IMR-90 (cell line): ENCODE measurements around the gene TBCK. TPM values are rescaled to one million over a fixed set of nuclear protein-coding genes. Genes with fewer than 3 reads are reported as not detected.

Experiments
- ATAC-seq: fragments of 200-7000 bp; cut with Tn5 transposase; 2 replicates; pipeline ENCODE4 v1.9.1; 2020; ENCODE audit warnings: low read depth, mild to moderate bottlenecking, moderate library complexity
- BruUV-seq: library from RNA; stranded (reverse); fragments of 400-500 nt; replicated peaks from 2 replicates; lab custom pipeline; 2021; lab: Mats Ljungman, UMichigan
- CTCF ChIA-PET: fragments of 300-600 bp; formaldehyde crosslinking; extraction: SDS; loops from one replicate; lab custom pipeline; 2021; ENCODE audit warnings: antibody characterized with exemption; lab: Yijun Ruan, JAX
- POLR2A ChIA-PET: fragments of 300-600 bp; sonication (Branson Sonifier 250); formaldehyde crosslinking; loops from one replicate; lab custom pipeline; 2022; ENCODE audit warnings: antibody characterized with exemption; ENCODE audit not compliant: unreplicated experiment; lab: Charles Lee
- DNase-seq: peaks from one replicate; pipeline ENCODE4 v3.0.0; 2013
- H2AFZ ChIP-seq: replicated peaks from 2 replicates; pipeline ENCODE3; 2013; ENCODE audit warnings: low read length, mild to moderate bottlenecking; ENCODE audit not compliant: poor library complexity
- H2AK5ac ChIP-seq: 2 replicates; pipeline ENCODE4 v1.6.1; 2013; ENCODE audit warnings: low read depth, low read length, inconsistent platforms
- H2AK9ac ChIP-seq: replicated peaks from 2 replicates; pipeline ENCODE3; 2013; ENCODE audit warnings: mild to moderate bottlenecking, low read depth, low read length, moderate library complexity; ENCODE audit not compliant: poor library complexity
- H2BK120ac ChIP-seq: 2 replicates; pipeline ENCODE4 v1.6.1; 2013; ENCODE audit warnings: low read depth, low read length, inconsistent platforms
- H2BK15ac ChIP-seq: 3 replicates; pipeline ENCODE4 v1.6.1; 2013; ENCODE audit warnings: low read depth, low read length, inconsistent platforms
- H2BK20ac ChIP-seq: 2 replicates; pipeline ENCODE4 v1.6.1; 2013; ENCODE audit warnings: low read depth, mild to moderate bottlenecking, inconsistent platforms, low read length, moderate library complexity
- H2BK5ac ChIP-seq: 2 replicates; pipeline ENCODE4 v1.6.1; 2013; ENCODE audit warnings: mild to moderate bottlenecking, low read depth, low read length, inconsistent platforms; ENCODE audit not compliant: poor library complexity, severe bottlenecking
- H3K14ac ChIP-seq: replicated peaks from 2 replicates; pipeline ENCODE4 v1.6.1; 2013; ENCODE audit warnings: low read depth, low read length, inconsistent platforms
- H3K18ac ChIP-seq: 2 replicates; pipeline ENCODE4 v1.6.1; 2013; ENCODE audit warnings: low read depth, low read length, control low read depth
- H3K23ac ChIP-seq: 2 replicates; pipeline ENCODE4 v1.6.1; 2013; ENCODE audit warnings: low read depth, low read length, inconsistent platforms
- H3K27ac ChIP-seq: 2 replicates; pipeline ENCODE4 v1.5.1; 2013; ENCODE audit warnings: mild to moderate bottlenecking, control low read depth, low read length; ENCODE audit not compliant: insufficient read depth
- H3K27me3 ChIP-seq: 2 replicates; pipeline ENCODE4 v1.6.1; 2013; ENCODE audit warnings: low read length; ENCODE audit not compliant: control insufficient read depth, insufficient read depth
- H3K36me3 ChIP-seq: 2 replicates; pipeline ENCODE4 v1.6.1; 2013; ENCODE audit warnings: low read length, mixed read lengths; ENCODE audit not compliant: control insufficient read depth, insufficient read depth
- H3K4ac ChIP-seq: 2 replicates; pipeline ENCODE4 v1.6.1; 2013; ENCODE audit warnings: low read depth, low read length, inconsistent platforms
- H3K4me1 ChIP-seq: 2 replicates; pipeline ENCODE4 v1.6.1; 2013; ENCODE audit warnings: low read length, mixed read lengths; ENCODE audit not compliant: control insufficient read depth, insufficient read depth
- H3K4me2 ChIP-seq: 2 replicates; pipeline ENCODE4 v1.6.1; 2013; ENCODE audit warnings: low read depth, mild to moderate bottlenecking, control low read depth, low read length, moderate library complexity
- H3K4me3 ChIP-seq: 2 replicates; pipeline ENCODE4 v1.5.1; 2013; ENCODE audit warnings: low read depth, mild to moderate bottlenecking, control low read depth, low read length, moderate library complexity; ENCODE audit not compliant: insufficient read depth
- H3K56ac ChIP-seq: 2 replicates; pipeline ENCODE4 v1.6.1; 2013; ENCODE audit warnings: low read length, inconsistent platforms; ENCODE audit not compliant: insufficient read depth; ENCODE audit errors: extremely low read depth
- H3K79me1 ChIP-seq, 2 experiments: 2 replicates each; pipeline ENCODE4 v1.6.1; 2013; ENCODE audit warnings: low read length in 2 of 2, inconsistent platforms in 1 of 2, low read depth in 1 of 2
- H3K9ac ChIP-seq: 2 replicates; pipeline ENCODE4 v1.6.1; 2013; ENCODE audit warnings: low read depth, low read length, control low read depth
- H3K9me1 ChIP-seq: 2 replicates; pipeline ENCODE4 v1.6.1; 2013; ENCODE audit warnings: low read length, inconsistent platforms; ENCODE audit not compliant: insufficient read depth
- H3K9me3 ChIP-seq: 2 replicates; pipeline ENCODE4 v1.6.1; 2013; ENCODE audit warnings: low read length; ENCODE audit not compliant: control insufficient read depth, insufficient read depth
- H4K20me1 ChIP-seq: 2 replicates; pipeline ENCODE4 v1.6.1; 2013; ENCODE audit warnings: low read length, inconsistent platforms; ENCODE audit not compliant: insufficient read depth
- H4K5ac ChIP-seq: 2 replicates; pipeline ENCODE4 v1.6.1; 2013; ENCODE audit warnings: mild to moderate bottlenecking, low read depth, low read length, control low read depth
- H4K8ac ChIP-seq, 2 experiments: 2 replicates each; pipeline ENCODE4 v1.6.1; 2013; ENCODE audit warnings: low read depth in 2 of 2, low read length in 2 of 2, control low read depth in 1 of 2, inconsistent platforms in 1 of 2
- H4K91ac ChIP-seq: 2 replicates; pipeline ENCODE4 v1.6.1; 2013; ENCODE audit warnings: low read depth, low read length, inconsistent platforms; ENCODE audit not compliant: insufficient read depth
- BHLHE40 ChIP-seq: fragments of 150-350 bp; IDR thresholded peaks from 2 replicates; pipeline ENCODE4 v1.6.1; 2016; ENCODE audit warnings: mild to moderate bottlenecking, low read depth, low read length
- CHD1 ChIP-seq: IDR thresholded peaks from 2 replicates; pipeline ENCODE4 v1.6.1; 2012; ENCODE audit warnings: low read depth, low read length, improper control_type of control experiment
- FOS ChIP-seq: fragments of 150-350 bp; IDR thresholded peaks from 2 replicates; pipeline ENCODE4 v1.6.1; 2016; ENCODE audit warnings: low read depth, low read length
- MAFK ChIP-seq: IDR thresholded peaks from 2 replicates; pipeline ENCODE4 v1.6.1; 2012; ENCODE audit warnings: low read depth, low read length, improper control_type of control experiment
- RAD21 ChIP-seq: IDR thresholded peaks from 2 replicates; pipeline ENCODE4 v1.6.1; 2012; ENCODE audit warnings: low read length, improper control_type of control experiment
- RCOR1 ChIP-seq: IDR thresholded peaks from 2 replicates; pipeline ENCODE4 v1.6.1; 2012; ENCODE audit warnings: mild to moderate bottlenecking, low read length, improper control_type of control experiment; ENCODE audit not compliant: insufficient replicate concordance
- SMC3 ChIP-seq: fragments of 150-350 bp; IDR thresholded peaks from 2 replicates; pipeline ENCODE4 v1.6.1; 2016; ENCODE audit warnings: low read depth, mild to moderate bottlenecking, antibody characterized with exemption, low read length, moderate library complexity
- dilution Hi-C: fragments of 300-500 bp; cut with HindIII; formaldehyde crosslinking; loops from one replicate; pipeline ENCODE4 v1.14.3; 2018; ENCODE audit warnings: low sequenced_read_pairs; ENCODE audit not compliant: unreplicated experiment
- in situ Hi-C: fragments of 300-500 bp; cut with MboI; formaldehyde crosslinking; loops from 3 replicates; pipeline ENCODE4 v1.14.3; 2019; ENCODE audit warnings: low sequenced_read_pairs, inconsistent platforms, mixed read lengths
- intact Hi-C: fragments of 100-400 bp; cut with micrococcal nuclease; formaldehyde crosslinking; loops from 2 replicates; pipeline ENCODE4 v1.10.0; 2022
- polyA plus RNA-seq, 3 experiments: library from polyadenylated mRNA; depleted of rRNA; stranded (reverse); fragments of >200 nt; gene quantifications; 2 replicates each; pipeline ENCODE4 v1.2.3, GENCODE V29; 2012; ENCODE audit warnings: low replicate concordance in 1 of 3
- total RNA-seq: library from RNA; depleted of rRNA; stranded (reverse); fragments of >200 nt; gene quantifications from 2 replicates; pipeline ENCODE4 v1.2.3, GENCODE V29; 2012
- TF ChIP-seq, protein P1 (sequence below): conservative IDR thresholded peaks from 2 replicates; pipeline ENCODE4 v1.5.1; 2012; ENCODE audit warnings: mild to moderate bottlenecking, low read depth, low read length, improper control_type of control experiment

TBCK gene
- total and polyA plus RNA-seq, 2 of the 4 experiments (the other 2 are of a cell fraction): 10.7 to 29.9 TPM

DNA sequence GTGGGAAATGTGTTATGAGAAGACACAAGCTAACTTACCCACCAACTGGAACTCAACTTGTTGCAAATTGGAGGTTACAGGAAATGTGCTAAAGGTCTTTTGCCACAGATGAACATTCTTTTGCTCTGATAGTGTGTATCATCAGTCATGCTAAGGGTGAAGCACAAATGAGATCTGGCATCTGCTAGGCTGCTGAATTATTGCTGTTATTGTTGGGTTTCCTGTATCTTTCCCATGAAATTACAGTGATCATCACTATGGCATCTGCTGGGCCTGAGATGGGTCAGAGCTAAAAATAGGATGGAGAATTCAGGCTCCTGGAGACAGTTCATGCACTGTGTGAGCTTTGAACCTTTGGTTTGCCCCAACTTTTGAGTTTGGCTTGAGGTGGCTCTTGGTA lies 296.2 kb downstream of the TBCK start:
- Histone ChIP-seq H4K91ac (no peak overlapping the region), H3K4me2 (no peak overlapping the region), H3K9me1 (no peaks in the 10 kb centered on the region), H3K4me1 (peaks cover 2% of the 10 kb centered on the region; the same call in 1 of the 2 replicates), H3K23ac (no peak overlapping the region), H3K18ac (no peak overlapping the region), H4K5ac (no peak overlapping the region), H2AK9ac (no peak overlapping the region), H3K79me1 (no peaks in the 10 kb centered on the region), H3K14ac (no peak overlapping the region), H3K9ac (no peak overlapping the region), H2AFZ (no peak overlapping the region), H3K4me3 (no peak overlapping the region), H2BK5ac (no peak overlapping the region), H3K27ac (no peak overlapping the region), H3K56ac (no peak overlapping the region), H4K20me1 (no peaks in the 10 kb centered on the region), H4K8ac (no peak overlapping the region), H3K4ac (no peak overlapping the region), H2BK120ac (no peak overlapping the region), H2AK5ac (no peak overlapping the region), H3K9me3 (no peaks in the 10 kb centered on the region), H2BK15ac (no peak overlapping the region), H3K27me3 (no peaks in the 10 kb centered on the region), H3K36me3 (no peaks in the 10 kb centered on the region), H2BK20ac (no peak overlapping the region)
- in situ Hi-C loops: no loop called here
- TF ChIP-seq BHLHE40: no peak
- TF ChIP-seq MAFK: no peak
- TF ChIP-seq, protein P1, sequence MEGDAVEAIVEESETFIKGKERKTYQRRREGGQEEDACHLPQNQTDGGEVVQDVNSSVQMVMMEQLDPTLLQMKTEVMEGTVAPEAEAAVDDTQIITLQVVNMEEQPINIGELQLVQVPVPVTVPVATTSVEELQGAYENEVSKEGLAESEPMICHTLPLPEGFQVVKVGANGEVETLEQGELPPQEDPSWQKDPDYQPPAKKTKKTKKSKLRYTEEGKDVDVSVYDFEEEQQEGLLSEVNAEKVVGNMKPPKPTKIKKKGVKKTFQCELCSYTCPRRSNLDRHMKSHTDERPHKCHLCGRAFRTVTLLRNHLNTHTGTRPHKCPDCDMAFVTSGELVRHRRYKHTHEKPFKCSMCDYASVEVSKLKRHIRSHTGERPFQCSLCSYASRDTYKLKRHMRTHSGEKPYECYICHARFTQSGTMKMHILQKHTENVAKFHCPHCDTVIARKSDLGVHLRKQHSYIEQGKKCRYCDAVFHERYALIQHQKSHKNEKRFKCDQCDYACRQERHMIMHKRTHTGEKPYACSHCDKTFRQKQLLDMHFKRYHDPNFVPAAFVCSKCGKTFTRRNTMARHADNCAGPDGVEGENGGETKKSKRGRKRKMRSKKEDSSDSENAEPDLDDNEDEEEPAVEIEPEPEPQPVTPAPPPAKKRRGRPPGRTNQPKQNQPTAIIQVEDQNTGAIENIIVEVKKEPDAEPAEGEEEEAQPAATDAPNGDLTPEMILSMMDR: no peak
- no peak for TF ChIP-seq RAD21
- no peak for TF ChIP-seq SMC3
- TF ChIP-seq CHD1: no peak
- no peak for TF ChIP-seq RCOR1
- TF ChIP-seq FOS: no peak
- BruUV-seq: no TSS peak
- POLR2A ChIA-PET: no interaction called here
- CTCF ChIA-PET: no interaction called here
- peak; percentile 27 for DNase-seq
- intact Hi-C loops: no loop called here
- no peak for ATAC-seq
- dilution Hi-C loops: no loop called here
